ENCODE measurements around the gene PRC1.

The PRC1 gene

GRCh38 chr15:91039996-91040395, 45.7 kb upstream of the PRC1 start:
- Histone ChIP-seq H3K27ac (ENCODE audit: low read length) (no peak overlapping the region), H3K9me3 (replicated peaks; ENCODE audit: insufficient read depth, low read length) (no peaks in the 10 kb centered on the region), H3K4me2 (ENCODE audit: low read depth, low read length) (no peak overlapping the region), H2AFZ (ENCODE audit: low read length) (no peak overlapping the region), H3F3A (ENCODE audit: insufficient read depth, low read length) (no peaks in the 10 kb centered on the region), H3K36me3 (replicated peaks; ENCODE audit: insufficient read depth, low read length) (no peaks in the 10 kb centered on the region), H3K9me2 (replicated peaks; ENCODE audit: insufficient read depth, low read length) (no peaks in the 10 kb centered on the region), H3K4me3 (ENCODE audit: low read length) (no peak overlapping the region), H4K20me1 (ENCODE audit: insufficient read depth, low read length) (no peaks in the 10 kb centered on the region), H3K9ac (ENCODE audit: low read length) (no peak overlapping the region), H3K4me1 (ENCODE audit: low read length) (0 out of 2 replicates have a peak, but pooled peaks cover under 1% of the 10 kb centered on the region), H3K79me2 (ENCODE audit: low read length) (no peaks in the 10 kb centered on the region), H3K27me3 (replicated peaks; ENCODE audit: insufficient read depth, low read length) (no peaks in the 10 kb centered on the region)
- TF ChIP-seq EZH2 (optimal IDR thresholded peaks at IDR 0.05; ENCODE audit: low read depth, low read length): no peak
- no peak for TF ChIP-seq CTCF (IDR thresholded peaks at IDR 0.05; ENCODE audit: low read length)
- TF ChIP-seq EZH2phosphoT487 (IDR thresholded peaks at IDR 0.05; ENCODE audit: low read length): no peak
- no peak for DNase-seq

GRCh38 chr15:91032919-91033803, 38.8 kb upstream of the PRC1 start:
- Histone ChIP-seq H3K4me3 (ENCODE audit: low read length) (no peak overlapping the region), H3K9me2 (replicated peaks; ENCODE audit: insufficient read depth, low read length) (no peaks in the 10 kb centered on the region), H3K9me3 (replicated peaks; ENCODE audit: insufficient read depth, low read length) (no peaks in the 10 kb centered on the region), H3K27me3 (replicated peaks; ENCODE audit: insufficient read depth, low read length) (no peaks in the 10 kb centered on the region), H3K27ac (ENCODE audit: low read length) (no peak overlapping the region), H3K79me2 (ENCODE audit: low read length) (no peaks in the 10 kb centered on the region), H3K9ac (ENCODE audit: low read length) (no peak overlapping the region), H2AFZ (ENCODE audit: low read length) (peak overlapping the region; percentile 91), H4K20me1 (ENCODE audit: insufficient read depth, low read length) (no peaks in the 10 kb centered on the region), H3F3A (ENCODE audit: insufficient read depth, low read length) (no peaks in the 10 kb centered on the region), H3K36me3 (replicated peaks; ENCODE audit: insufficient read depth, low read length) (no peaks in the 10 kb centered on the region), H3K4me1 (ENCODE audit: low read length) (no peaks in the 10 kb centered on the region), H3K4me2 (ENCODE audit: low read depth, low read length) (peak overlapping the region; percentile 52; the same call in 1 of the 2 replicates)
- DNase-seq: peak; percentile 76
- TF ChIP-seq CTCF (IDR thresholded peaks at IDR 0.05; ENCODE audit: low read length) (peak; percentile 79), EZH2 (optimal IDR thresholded peaks at IDR 0.05; ENCODE audit: low read depth, low read length) (no peak)

GRCh38 chr15:91031796-91032195, 37.5 kb upstream of the PRC1 start:
- no peak overlapping the region for H3K4me2 ChIP-seq (ENCODE audit: low read depth, low read length)

More at GRCh38 chr15:91031796-91032195, 37.5 kb upstream of the PRC1 start:
- Histone ChIP-seq H3K9ac (ENCODE audit: low read length) (no peak overlapping the region), H3K36me3 (replicated peaks; ENCODE audit: insufficient read depth, low read length) (no peaks in the 10 kb centered on the region), H3K9me3 (replicated peaks; ENCODE audit: insufficient read depth, low read length) (no peaks in the 10 kb centered on the region), H2AFZ (ENCODE audit: low read length) (no peak overlapping the region), H4K20me1 (ENCODE audit: insufficient read depth, low read length) (no peaks in the 10 kb centered on the region), H3K4me3 (ENCODE audit: low read length) (no peak overlapping the region), H3K27me3 (replicated peaks; ENCODE audit: insufficient read depth, low read length) (no peaks in the 10 kb centered on the region), H3K79me2 (ENCODE audit: low read length) (no peaks in the 10 kb centered on the region), H3K27ac (ENCODE audit: low read length) (no peak overlapping the region), H3K9me2 (replicated peaks; ENCODE audit: insufficient read depth, low read length) (no peaks in the 10 kb centered on the region), H3F3A (ENCODE audit: insufficient read depth, low read length) (no peaks in the 10 kb centered on the region), H3K4me1 (ENCODE audit: low read length) (no peaks in the 10 kb centered on the region)
- no peak for TF ChIP-seq EZH2phosphoT487 (IDR thresholded peaks at IDR 0.05; ENCODE audit: low read length)
- TF ChIP-seq EZH2 (optimal IDR thresholded peaks at IDR 0.05; ENCODE audit: low read depth, low read length): no peak
- no peak for TF ChIP-seq CTCF (IDR thresholded peaks at IDR 0.05; ENCODE audit: low read length)
- DNase-seq: no peak
